Activated CD8-positive, alpha-beta memory T cell treated with anti-CD3 and anti-CD28 coated beads, Interleukin-2, amount 50 U/mL, for 1 hour (primary cell): ENCODE data around the gene TBC1D32.
"Not testable (repeated sequence)": the region's sequence is repeated elsewhere in the genome, so short reads cannot be mapped to it uniquely, and the experiment has no call there.

Experiments
- DNase-seq: peaks from one replicate; pipeline ENCODE4 v3.0.0-alpha.2; 2020; ENCODE audit errors: extremely low read depth

TBC1D32 gene

GRCh38 chr6:121134922-121135321 is 199.4 kb downstream of the TBC1D32 start:
- DNase-seq, result no peak

- no peak for DNase-seq
These were observed 209.7 kb downstream of the TBC1D32 start for GRCh38 chr6:121124600-121124999.

- no peak for DNase-seq
These were observed 221.9 kb downstream of the TBC1D32 start for GRCh38 chr6:121112356-121112755.

- DNase-seq, result no peak
These were observed 223.5 kb downstream of the TBC1D32 start for GRCh38 chr6:121110733-121111132.

- no peak for DNase-seq
These were observed 227.3 kb downstream of the TBC1D32 start for GRCh38 chr6:121106962-121107361.

- no peak for DNase-seq
These were observed 228.8 kb downstream of the TBC1D32 start for GRCh38 chr6:121105461-121105860.

GRCh38 chr6:121093928-121094327 is 240.4 kb downstream of the TBC1D32 start:
- no peak for DNase-seq

GRCh38 chr6:121090492-121090891 is 243.8 kb downstream of the TBC1D32 start:
- DNase-seq, result no peak

- DNase-seq, result no peak
These were observed 247.4 kb downstream of the TBC1D32 start for GRCh38 chr6:121086876-121087275.

- no peak for DNase-seq
These were observed 258.2 kb downstream of the TBC1D32 start for GRCh38 chr6:121076119-121076518.

GRCh38 chr6:121068749-121069148 is 265.5 kb downstream of the TBC1D32 start:
- not testable (repeated sequence) for DNase-seq

GRCh38 chr6:121067381-121067780 is 266.9 kb downstream of the TBC1D32 start:
- no peak for DNase-seq

- no peak for DNase-seq
These were observed 269.9 kb downstream of the TBC1D32 start for GRCh38 chr6:121064345-121064744.

- no peak for DNase-seq
These were observed 278.6 kb downstream of the TBC1D32 start for GRCh38 chr6:121055572-121056163.

GRCh38 chr6:121048593-121048992 is 285.7 kb downstream of the TBC1D32 start:
- DNase-seq, result not testable (repeated sequence)

GRCh38 chr6:121044905-121045304 is 289.4 kb downstream of the TBC1D32 start:
- not testable (repeated sequence) for DNase-seq

- DNase-seq, result not testable (repeated sequence)
These were observed 290.6 kb downstream of the TBC1D32 start for GRCh38 chr6:121043706-121044105.

GRCh38 chr6:121043211-121043610 is 291.1 kb downstream of the TBC1D32 start:
- DNase-seq, result not testable (repeated sequence)

- DNase-seq, result no peak
These were observed 291.5 kb downstream of the TBC1D32 start for GRCh38 chr6:121042766-121043165.

- no peak for DNase-seq
These were observed 293.4 kb downstream of the TBC1D32 start for GRCh38 chr6:121040831-121041230.

- DNase-seq, result no peak
These were observed 301.2 kb downstream of the TBC1D32 start for GRCh38 chr6:121033091-121033490.

- no peak for DNase-seq
These were observed 301.8 kb downstream of the TBC1D32 start for GRCh38 chr6:121032268-121033006.
